ENCODE results near the gene ITFG1.
"Not testable (repeated sequence)": the region's sequence is repeated elsewhere in the genome, so short reads cannot be mapped to it uniquely, and the experiment has no call there.

The ITFG1 gene

DNA sequence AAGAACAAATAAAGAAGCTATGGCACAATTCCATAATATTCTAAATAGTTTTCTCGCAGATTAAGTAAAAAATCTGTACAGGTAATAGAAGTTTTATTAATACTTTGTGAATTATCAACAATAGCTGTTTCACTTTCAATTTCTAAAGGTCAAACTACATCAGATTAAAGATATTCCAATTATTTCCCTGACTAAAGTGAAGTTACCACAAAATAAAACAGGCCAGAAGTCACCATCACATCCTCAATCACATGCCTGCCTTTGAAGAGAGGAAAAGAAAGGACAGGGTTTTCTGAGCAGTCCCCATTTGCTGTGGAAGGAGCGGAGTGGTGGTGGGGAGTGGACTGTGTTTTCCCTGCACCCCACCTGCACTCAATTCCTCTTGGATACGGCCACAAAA, 11.1 kb downstream of the ITFG1 start:
- Histone ChIP-seq H3K36me3 (ENCODE audit: control insufficient read depth, insufficient read depth, low read length, severe bottlenecking) (peaks cover 71% of the 10 kb centered on the region), H3K9ac (ENCODE audit: low read length) (no peak overlapping the region), H3K9me3 (ENCODE audit: control insufficient read depth, low read length) (no peaks in the 10 kb centered on the region), H3K27me3 (replicated peaks; ENCODE audit: control insufficient read depth, insufficient read depth, low read length) (no peaks in the 10 kb centered on the region), H3K4me1 (ENCODE audit: control insufficient read depth, insufficient read depth, low read length) (peaks cover 3% of the 10 kb centered on the region), H3K4me3 (ENCODE audit: low read length) (no peak overlapping the region)
- DNase-seq (ENCODE audit: low read depth), result no peak

DNA sequence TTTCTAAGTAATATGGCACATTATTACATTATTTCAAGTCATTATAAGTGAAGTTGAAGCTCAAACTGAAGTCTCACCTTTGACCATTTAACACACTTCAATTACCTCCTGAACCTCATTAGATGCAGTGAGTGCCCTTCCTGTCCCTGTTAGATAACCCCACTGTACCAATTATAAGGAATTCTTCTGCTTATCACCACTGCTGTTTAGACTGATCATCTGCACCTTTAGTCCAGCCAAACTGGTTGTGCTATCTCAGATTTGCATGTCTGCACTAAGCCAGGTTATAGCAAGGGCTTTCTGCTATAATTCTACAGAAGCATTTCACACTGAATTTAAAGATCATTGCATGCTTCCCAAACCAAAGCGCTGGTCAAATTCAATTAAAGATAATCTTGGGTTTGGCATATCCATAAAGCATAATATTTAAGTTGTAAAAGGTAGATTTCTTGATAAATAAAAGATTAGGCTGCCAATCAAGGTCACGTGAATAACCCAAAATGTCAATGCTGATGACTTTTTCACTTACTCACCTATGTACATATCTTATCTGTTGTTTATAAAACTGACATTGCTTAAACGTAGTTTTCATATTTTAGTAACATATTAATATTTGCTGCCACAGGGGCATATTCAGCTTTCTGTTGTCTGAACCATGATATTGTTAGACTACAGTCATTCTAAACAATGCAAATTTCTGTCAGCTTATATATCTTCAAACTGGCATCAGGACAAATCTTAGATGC, 11.9 kb downstream of the ITFG1 start:
- no peak overlapping the region for H3K9ac ChIP-seq (ENCODE audit: low read length)
- no peaks in the 10 kb centered on the region for H3K27me3 ChIP-seq (replicated peaks; ENCODE audit: control insufficient read depth, insufficient read depth, low read length)
- no peak overlapping the region for H3K4me3 ChIP-seq (ENCODE audit: low read length)
- no peaks in the 10 kb centered on the region for H3K9me3 ChIP-seq (ENCODE audit: control insufficient read depth, low read length)
- peaks cover 3% of the 10 kb centered on the region for H3K4me1 ChIP-seq (ENCODE audit: control insufficient read depth, insufficient read depth, low read length)
- H3K36me3 ChIP-seq (ENCODE audit: control insufficient read depth, insufficient read depth, low read length, severe bottlenecking), result peaks cover 67% of the 10 kb centered on the region
- no peak for DNase-seq (ENCODE audit: low read depth)

GRCh38 chr16:47446431-47446830, 14.4 kb downstream of the ITFG1 start:
- Histone ChIP-seq H3K4me1 (ENCODE audit: control insufficient read depth, insufficient read depth, low read length) (peaks cover 3% of the 10 kb centered on the region), H3K9me3 (ENCODE audit: control insufficient read depth, low read length) (no peaks in the 10 kb centered on the region), H3K4me3 (ENCODE audit: low read length) (no peak overlapping the region), H3K27me3 (replicated peaks; ENCODE audit: control insufficient read depth, insufficient read depth, low read length) (no peaks in the 10 kb centered on the region), H3K9ac (ENCODE audit: low read length) (no peak overlapping the region), H3K36me3 (ENCODE audit: control insufficient read depth, insufficient read depth, low read length, severe bottlenecking) (peaks cover 44% of the 10 kb centered on the region)
- DNase-seq (ENCODE audit: low read depth), result no peak

- not testable (repeated sequence) for DNase-seq (ENCODE audit: low read depth); H3K9ac ChIP-seq (ENCODE audit: low read length); H3K4me3 ChIP-seq (ENCODE audit: low read length); H3K27me3 ChIP-seq (replicated peaks; ENCODE audit: control insufficient read depth, insufficient read depth, low read length); H3K9me3 ChIP-seq (ENCODE audit: control insufficient read depth, low read length); H3K4me1 ChIP-seq (ENCODE audit: control insufficient read depth, insufficient read depth, low read length)
- H3K36me3 ChIP-seq (ENCODE audit: control insufficient read depth, insufficient read depth, low read length, severe bottlenecking), result peaks cover 16% of the 10 kb centered on the region
Measured at GRCh38 chr16:47442884-47443283, 18.0 kb downstream of the ITFG1 start.

DNA sequence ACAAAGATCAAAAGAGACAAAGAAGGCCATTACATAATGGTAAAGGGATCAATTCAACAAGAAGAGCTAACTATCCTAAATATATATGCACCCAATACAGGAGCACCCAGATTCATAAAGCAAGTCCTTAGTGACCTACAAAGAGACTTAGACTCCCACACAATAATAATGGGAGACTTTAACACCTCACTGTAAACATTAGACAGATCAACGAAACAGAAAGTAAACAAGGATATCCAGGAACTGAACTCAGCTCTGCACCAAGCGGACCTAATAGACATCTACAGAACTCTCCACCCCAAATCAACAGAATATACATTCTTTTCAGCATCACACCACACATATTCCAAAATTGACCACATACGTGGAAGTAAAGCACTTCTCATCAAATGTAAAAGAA, 20.8 kb downstream of the ITFG1 start:
- H3K27me3 ChIP-seq (replicated peaks; ENCODE audit: control insufficient read depth, insufficient read depth, low read length); H3K9ac ChIP-seq (ENCODE audit: low read length); H3K36me3 ChIP-seq (ENCODE audit: control insufficient read depth, insufficient read depth, low read length, severe bottlenecking); H3K4me3 ChIP-seq (ENCODE audit: low read length); H3K4me1 ChIP-seq (ENCODE audit: control insufficient read depth, insufficient read depth, low read length); DNase-seq (ENCODE audit: low read depth); H3K9me3 ChIP-seq (ENCODE audit: control insufficient read depth, low read length): not testable (repeated sequence)

GRCh38 chr16:47434274-47434673, 26.6 kb downstream of the ITFG1 start:
- not testable (repeated sequence) for H3K4me3 ChIP-seq (ENCODE audit: low read length); H3K4me1 ChIP-seq (ENCODE audit: control insufficient read depth, insufficient read depth, low read length); H3K27me3 ChIP-seq (replicated peaks; ENCODE audit: control insufficient read depth, insufficient read depth, low read length); H3K9me3 ChIP-seq (ENCODE audit: control insufficient read depth, low read length); DNase-seq (ENCODE audit: low read depth); H3K9ac ChIP-seq (ENCODE audit: low read length)
- peaks cover 14% of the 10 kb centered on the region for H3K36me3 ChIP-seq (ENCODE audit: control insufficient read depth, insufficient read depth, low read length, severe bottlenecking)

DNA sequence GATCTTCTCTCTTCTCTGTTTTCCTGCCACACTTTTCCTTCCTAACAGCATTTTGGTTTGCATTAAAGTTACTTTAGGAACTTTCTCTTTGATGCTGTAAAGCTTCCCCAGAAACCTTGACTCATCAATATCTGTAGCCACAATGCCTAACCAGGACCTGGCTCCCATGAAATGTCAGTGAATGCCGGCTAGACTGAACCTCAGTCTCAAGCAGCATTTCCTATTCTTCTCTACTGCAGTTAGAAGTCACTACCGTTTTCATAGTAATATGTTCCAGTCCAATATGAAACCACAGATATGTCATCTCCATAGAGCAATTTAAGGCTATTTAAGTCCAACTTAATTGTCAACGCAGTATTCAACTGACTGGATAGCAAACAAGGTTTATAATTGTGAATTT, 28.9 kb downstream of the ITFG1 start:
- Histone ChIP-seq H3K27me3 (replicated peaks; ENCODE audit: control insufficient read depth, insufficient read depth, low read length) (no peaks in the 10 kb centered on the region), H3K36me3 (ENCODE audit: control insufficient read depth, insufficient read depth, low read length, severe bottlenecking) (peaks cover 24% of the 10 kb centered on the region), H3K9ac (ENCODE audit: low read length) (no peak overlapping the region), H3K4me3 (ENCODE audit: low read length) (no peak overlapping the region), H3K9me3 (ENCODE audit: control insufficient read depth, low read length) (no peaks in the 10 kb centered on the region), H3K4me1 (ENCODE audit: control insufficient read depth, insufficient read depth, low read length) (no peaks in the 10 kb centered on the region)
- DNase-seq (ENCODE audit: low read depth), result no peak

GRCh38 chr16:47426806-47427205, 34.1 kb downstream of the ITFG1 start:
- DNase-seq (ENCODE audit: low read depth), result no peak
- peaks cover 40% of the 10 kb centered on the region for H3K36me3 ChIP-seq (ENCODE audit: control insufficient read depth, insufficient read depth, low read length, severe bottlenecking)
- H3K4me1 ChIP-seq (ENCODE audit: control insufficient read depth, insufficient read depth, low read length), result no peaks in the 10 kb centered on the region
- H3K9me3 ChIP-seq (ENCODE audit: control insufficient read depth, low read length), result no peaks in the 10 kb centered on the region
- H3K9ac ChIP-seq (ENCODE audit: low read length), result no peak overlapping the region
- H3K27me3 ChIP-seq (replicated peaks; ENCODE audit: control insufficient read depth, insufficient read depth, low read length), result no peaks in the 10 kb centered on the region
- H3K4me3 ChIP-seq (ENCODE audit: low read length), result no peak overlapping the region

DNA sequence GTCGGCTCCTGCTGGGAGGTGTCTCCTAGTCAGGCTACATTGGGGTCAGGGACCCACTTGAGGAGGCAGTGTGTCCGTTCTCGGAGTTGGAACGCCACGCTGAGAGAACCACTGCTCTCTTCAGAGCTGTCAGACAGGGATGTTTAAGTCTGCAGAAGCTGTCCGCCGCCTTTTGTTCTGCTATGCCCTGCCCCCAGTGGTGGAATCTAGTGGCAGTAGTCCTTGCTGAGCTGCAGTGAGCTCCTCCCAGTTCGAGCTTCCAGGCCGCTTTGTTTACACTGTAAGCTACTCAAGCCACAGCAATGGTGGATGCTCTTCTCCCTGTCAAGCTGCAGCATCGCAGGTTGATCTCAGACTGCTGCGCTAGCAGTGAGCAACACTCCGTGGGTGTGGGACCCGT, 36.0 kb downstream of the ITFG1 start:
- Histone ChIP-seq H3K27me3 (replicated peaks; ENCODE audit: control insufficient read depth, insufficient read depth, low read length) (no peaks in the 10 kb centered on the region), H3K4me1 (ENCODE audit: control insufficient read depth, insufficient read depth, low read length) (no peaks in the 10 kb centered on the region), H3K9me3 (ENCODE audit: control insufficient read depth, low read length) (no peaks in the 10 kb centered on the region), H3K9ac (ENCODE audit: low read length) (no peak overlapping the region), H3K4me3 (ENCODE audit: low read length) (no peak overlapping the region), H3K36me3 (ENCODE audit: control insufficient read depth, insufficient read depth, low read length, severe bottlenecking) (peaks cover 40% of the 10 kb centered on the region)
- DNase-seq (ENCODE audit: low read depth), result no peak

- H3K9me3 ChIP-seq (ENCODE audit: control insufficient read depth, low read length), result no peaks in the 10 kb centered on the region
- peaks cover 14% of the 10 kb centered on the region for H3K36me3 ChIP-seq (ENCODE audit: control insufficient read depth, insufficient read depth, low read length, severe bottlenecking)
- no peak overlapping the region for H3K9ac ChIP-seq (ENCODE audit: low read length)
- no peak overlapping the region for H3K4me3 ChIP-seq (ENCODE audit: low read length)
- H3K4me1 ChIP-seq (ENCODE audit: control insufficient read depth, insufficient read depth, low read length), result no peaks in the 10 kb centered on the region
- DNase-seq (ENCODE audit: low read depth), result no peak
- H3K27me3 ChIP-seq (replicated peaks; ENCODE audit: control insufficient read depth, insufficient read depth, low read length), result no peaks in the 10 kb centered on the region
Measured at GRCh38 chr16:47416869-47417268, 44.0 kb downstream of the ITFG1 start.

- DNase-seq (ENCODE audit: low read depth), result peak; percentile 42
- Histone ChIP-seq H3K9ac (ENCODE audit: low read length) (no peak overlapping the region), H3K36me3 (ENCODE audit: control insufficient read depth, insufficient read depth, low read length, severe bottlenecking) (peaks cover 8% of the 10 kb centered on the region), H3K4me3 (ENCODE audit: low read length) (no peak overlapping the region), H3K9me3 (ENCODE audit: control insufficient read depth, low read length) (no peaks in the 10 kb centered on the region), H3K4me1 (ENCODE audit: control insufficient read depth, insufficient read depth, low read length) (no peaks in the 10 kb centered on the region), H3K27me3 (replicated peaks; ENCODE audit: control insufficient read depth, insufficient read depth, low read length) (no peaks in the 10 kb centered on the region)
Measured at GRCh38 chr16:47413041-47413440, 47.8 kb downstream of the ITFG1 start.

DNA sequence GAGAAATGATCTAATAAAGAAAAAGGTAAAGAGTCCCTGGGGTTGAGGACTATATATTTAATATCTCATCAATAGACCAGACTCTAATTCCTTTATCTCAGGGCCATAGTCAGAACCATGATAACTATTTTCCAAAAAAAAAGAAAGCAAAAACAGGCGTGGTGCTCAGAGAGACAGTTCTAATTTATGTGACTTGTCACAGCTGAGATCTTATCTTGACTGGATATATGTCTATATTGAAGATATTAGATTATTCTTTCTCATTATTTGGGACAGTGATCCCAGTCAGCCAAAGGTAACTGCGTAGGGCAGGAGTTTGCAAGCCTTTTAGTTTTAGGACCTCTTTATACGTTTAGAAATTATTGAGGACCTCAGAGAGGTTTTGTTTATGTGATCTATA, 52.4 kb downstream of the ITFG1 start:
- Histone ChIP-seq H3K4me3 (ENCODE audit: low read length) (no peak overlapping the region), H3K36me3 (ENCODE audit: control insufficient read depth, insufficient read depth, low read length, severe bottlenecking) (no peaks in the 10 kb centered on the region), H3K9ac (ENCODE audit: low read length) (no peak overlapping the region), H3K9me3 (ENCODE audit: control insufficient read depth, low read length) (no peaks in the 10 kb centered on the region), H3K4me1 (ENCODE audit: control insufficient read depth, insufficient read depth, low read length) (no peaks in the 10 kb centered on the region), H3K27me3 (replicated peaks; ENCODE audit: control insufficient read depth, insufficient read depth, low read length) (no peaks in the 10 kb centered on the region)
- DNase-seq (ENCODE audit: low read depth), result no peak
